CD4-positive, alpha-beta T cell treated with Interleukin-2 at 100 ng/mL for 4 hours (primary cell): ENCODE measurements around the gene ZRANB3.
"Not testable (repeated sequence)": the region's sequence is repeated elsewhere in the genome, so short reads cannot be mapped to it uniquely, and the experiment has no call there.

Source experiments
- DNase-seq: peaks from one replicate; pipeline ENCODE4 v3.0.0-alpha.2; 2020; ENCODE audit warnings: low spot score

Gene ZRANB3

DNA sequence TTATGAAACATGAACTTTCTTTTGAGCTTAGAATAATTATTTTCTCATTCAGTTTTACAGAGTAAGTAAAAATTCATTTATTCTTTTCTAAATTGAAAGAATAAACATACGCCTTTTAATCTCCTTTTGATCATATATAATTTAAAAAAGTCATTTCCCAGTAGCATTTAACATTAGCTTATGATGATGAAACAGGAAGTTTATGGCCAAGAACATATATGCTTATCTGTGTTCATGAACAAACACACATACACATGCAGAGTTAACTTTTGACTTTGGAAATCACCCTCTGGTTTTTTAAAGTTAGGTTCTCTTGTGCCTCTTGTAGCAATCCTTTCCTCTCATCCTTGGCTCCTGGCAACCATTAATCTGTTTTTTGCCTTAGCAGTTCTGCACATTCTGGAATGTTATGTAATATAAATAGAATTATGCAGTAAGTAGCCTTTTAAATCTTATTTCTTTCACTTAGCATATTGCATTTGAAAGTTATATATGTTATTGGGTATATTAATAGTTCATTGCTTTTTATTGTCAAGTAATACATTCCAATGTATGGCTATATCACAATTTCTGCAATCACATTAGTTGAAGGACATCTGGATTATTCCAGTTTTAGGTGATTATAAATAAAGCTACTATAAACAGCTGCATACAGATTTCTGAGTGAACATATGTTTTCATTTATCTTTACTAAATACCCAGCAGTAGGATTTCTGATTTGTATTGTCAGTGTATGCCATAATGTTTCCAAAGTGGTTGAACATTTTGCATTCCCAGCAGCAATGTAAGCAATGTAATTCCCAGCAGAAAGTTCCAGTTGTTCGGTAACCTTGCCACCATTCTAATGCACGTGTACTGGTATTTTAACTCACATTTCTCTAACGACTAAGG lies 210.3 kb downstream of the ZRANB3 start:
- no peak for DNase-seq

GRCh38 chr2:135318808-135319207 lies 212.2 kb downstream of the ZRANB3 start:
- DNase-seq, result no peak

- DNase-seq, result no peak
Observed at GRCh38 chr2:135317375-135317774, 213.6 kb downstream of the ZRANB3 start.

DNA sequence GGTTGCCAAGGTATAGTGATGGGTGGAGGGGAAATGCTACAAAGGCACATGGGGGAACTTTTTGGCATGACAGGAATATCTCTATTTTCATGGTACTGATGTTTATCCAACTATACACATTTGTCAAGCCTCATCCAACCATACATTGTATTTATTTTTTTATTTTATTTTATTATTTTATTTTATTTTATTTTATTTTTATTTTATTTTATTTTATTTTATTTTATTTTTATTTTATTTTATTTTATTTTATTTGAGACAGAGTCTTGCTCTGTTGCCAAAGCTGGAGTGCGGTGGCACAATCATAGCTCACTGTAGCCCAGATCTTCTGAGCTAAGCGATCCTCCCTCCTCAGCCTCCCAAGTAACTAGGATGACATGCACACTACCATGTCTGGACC lies 219.1 kb downstream of the ZRANB3 start:
- DNase-seq, result no peak

DNA sequence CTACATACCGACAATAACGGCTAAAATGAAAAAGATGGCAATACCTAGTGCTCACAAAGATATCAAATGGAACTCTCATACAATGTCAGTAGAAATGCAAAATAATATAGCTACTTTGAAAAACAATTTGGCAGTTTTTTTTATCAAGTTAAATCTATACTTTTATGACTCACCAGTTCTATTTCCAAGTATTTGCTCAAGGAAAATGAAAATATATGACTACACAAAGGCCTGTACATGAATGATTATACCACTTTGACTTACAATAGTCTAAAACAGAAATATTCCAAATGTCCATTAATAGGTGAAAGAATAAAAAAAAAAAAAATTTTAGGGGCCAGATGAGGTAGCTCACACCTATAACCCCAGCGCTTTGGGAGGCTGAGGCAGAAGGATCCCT lies 219.8 kb downstream of the ZRANB3 start:
- no peak for DNase-seq

DNA sequence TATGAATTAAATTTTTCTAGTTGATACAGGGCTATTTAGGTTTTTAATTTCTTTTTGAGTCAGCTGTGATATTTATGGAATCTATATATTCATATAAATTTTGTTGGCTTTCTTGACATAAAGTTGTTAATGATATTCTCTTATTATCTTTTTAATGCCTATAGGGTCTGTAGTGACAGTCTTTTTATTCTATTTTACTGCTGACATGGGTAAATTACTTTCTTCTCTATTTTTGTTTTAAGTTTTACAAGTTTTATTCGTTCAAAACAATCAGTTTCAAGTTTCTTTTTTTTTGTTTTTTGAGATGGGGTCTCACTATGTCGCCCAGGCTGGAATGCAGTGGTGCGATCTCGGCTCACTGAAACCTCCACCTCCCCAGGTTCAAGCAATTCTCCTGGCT lies 226.3 kb downstream of the ZRANB3 start:
- no peak for DNase-seq

GRCh38 chr2:135299658-135300244 lies 231.3 kb downstream of the ZRANB3 start:
- DNase-seq, result no peak

DNA sequence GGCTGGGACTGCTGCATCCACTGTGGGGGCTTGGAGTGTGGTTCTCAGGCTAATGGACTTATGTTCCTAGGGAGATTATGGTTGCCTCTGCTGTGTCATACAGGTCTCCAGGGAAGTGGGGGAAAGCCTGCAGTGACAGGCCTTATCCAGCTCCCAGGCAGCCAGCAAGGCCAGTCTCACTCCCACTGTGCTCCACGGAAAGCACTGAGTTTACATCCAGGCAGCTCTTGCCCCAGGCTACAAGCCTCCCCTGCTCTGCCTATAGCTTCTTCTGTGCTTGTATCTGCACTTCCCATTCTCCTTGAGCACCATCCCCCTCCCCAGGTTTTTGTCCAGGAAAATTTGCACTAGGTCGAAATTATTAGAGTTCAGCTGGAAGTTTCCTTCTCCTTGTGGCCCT lies 231.9 kb downstream of the ZRANB3 start:
- DNase-seq, result no peak

GRCh38 chr2:135287121-135287520 lies 243.9 kb downstream of the ZRANB3 start:
- DNase-seq, result not testable (repeated sequence)

DNA sequence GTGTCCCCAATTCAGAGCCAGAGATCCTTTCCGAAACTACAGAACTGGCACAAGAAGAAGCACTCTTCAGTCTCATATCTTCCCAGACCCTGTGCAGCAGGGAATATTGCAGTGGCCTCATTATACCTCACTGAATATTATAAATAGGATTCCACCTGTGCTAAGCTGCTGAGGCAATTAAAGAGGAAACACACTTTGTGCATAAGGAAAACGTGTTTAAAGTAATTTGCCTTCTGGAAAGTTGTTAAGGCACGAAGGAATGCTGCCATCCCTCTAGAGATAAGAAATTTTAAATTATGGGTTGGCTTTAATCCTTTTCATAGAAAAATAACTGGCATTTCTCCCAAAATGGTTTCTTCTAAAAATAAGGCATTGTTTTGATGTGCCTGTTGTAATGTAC lies 245.6 kb downstream of the ZRANB3 start:
- DNase-seq, result no peak

DNA sequence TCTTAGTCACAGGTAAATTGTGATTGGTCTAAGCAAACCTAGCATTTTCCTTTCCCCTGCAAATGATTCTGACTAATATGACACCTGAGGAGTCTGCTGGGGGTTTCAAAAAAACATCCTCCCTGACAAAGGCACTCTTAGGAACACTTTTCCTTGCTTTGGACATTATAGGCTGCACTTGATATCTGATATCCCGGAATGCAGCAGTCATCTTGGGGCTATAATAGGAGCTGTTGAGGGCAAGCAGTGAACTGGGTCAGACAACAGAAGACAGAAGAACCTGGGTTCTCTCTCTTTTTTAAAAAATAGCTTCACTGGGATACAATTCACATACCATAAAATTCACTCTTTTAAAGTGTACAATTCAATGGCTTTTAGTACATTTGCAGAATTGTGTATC lies 249.6 kb downstream of the ZRANB3 start:
- DNase-seq, result no peak

DNA sequence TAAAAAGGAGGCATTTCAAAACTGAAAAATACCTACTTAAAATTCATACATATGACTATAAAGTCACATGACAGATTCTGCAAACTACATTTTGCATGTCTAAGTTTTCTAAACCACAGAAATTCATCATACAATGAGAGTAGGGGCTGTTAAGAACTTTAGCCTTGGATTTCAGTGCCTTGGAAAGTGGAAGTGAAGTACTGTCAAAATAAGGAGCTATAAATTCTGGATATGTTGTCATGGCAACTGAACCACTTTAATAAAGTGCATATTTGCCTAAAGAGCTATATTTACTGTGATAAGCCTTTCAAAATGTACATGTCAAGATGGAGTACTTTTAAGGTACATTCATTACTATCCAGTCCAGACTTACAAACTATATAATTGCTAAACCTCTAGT lies 251.8 kb downstream of the ZRANB3 start:
- DNase-seq, result no peak

- DNase-seq, result no peak
Observed at GRCh38 chr2:135276525-135276924, 254.5 kb downstream of the ZRANB3 start.

GRCh38 chr2:135271006-135271405 lies 260.0 kb downstream of the ZRANB3 start:
- DNase-seq, result no peak

DNA sequence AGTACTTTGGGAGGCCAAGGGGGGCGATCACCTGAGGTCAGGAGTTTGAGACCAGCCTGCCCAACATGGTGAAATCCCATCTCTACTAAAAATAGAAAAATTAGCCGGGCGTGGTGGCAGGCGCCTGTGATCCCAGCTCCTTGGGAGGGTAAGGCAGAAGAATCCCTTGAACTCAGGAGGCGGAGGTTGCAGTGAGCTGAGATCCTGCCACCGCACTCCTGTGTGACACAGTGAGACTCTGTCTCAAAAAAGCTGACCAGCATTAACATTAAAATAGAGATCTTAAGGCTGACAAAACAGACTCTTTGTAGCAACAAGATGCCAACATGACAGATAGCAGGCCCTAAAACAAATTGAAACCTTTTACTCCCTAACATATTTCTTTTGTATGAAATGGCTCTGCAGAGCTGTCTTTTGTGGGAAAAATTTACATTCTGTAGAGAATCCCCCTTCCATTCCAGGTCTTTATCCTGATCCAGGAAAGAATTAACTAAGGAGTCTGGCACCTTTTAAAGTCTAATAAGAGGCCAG lies 265.0 kb downstream of the ZRANB3 start:
- no peak for DNase-seq

GRCh38 chr2:135259123-135259522 lies 271.9 kb downstream of the ZRANB3 start:
- DNase-seq, result no peak

DNA sequence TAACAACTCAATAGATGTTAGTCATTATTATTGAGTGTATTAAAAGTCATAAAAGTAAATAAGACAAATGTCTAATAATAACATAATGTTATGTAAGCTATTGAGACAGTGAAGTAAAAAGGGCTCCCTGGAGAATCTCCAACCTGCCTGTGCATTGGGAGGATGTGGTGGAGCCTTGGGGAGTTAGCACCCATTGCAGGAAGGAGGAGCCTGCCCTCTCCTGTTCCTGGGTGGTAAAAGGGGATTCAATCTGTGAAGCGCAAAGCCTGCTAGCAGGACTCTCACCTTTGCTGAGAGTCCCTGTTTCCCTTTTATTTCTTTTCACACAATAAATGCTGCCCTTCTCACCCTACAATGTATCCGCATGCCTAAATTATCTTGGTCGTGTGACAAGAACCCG lies 272.8 kb downstream of the ZRANB3 start:
- no peak for DNase-seq

DNA sequence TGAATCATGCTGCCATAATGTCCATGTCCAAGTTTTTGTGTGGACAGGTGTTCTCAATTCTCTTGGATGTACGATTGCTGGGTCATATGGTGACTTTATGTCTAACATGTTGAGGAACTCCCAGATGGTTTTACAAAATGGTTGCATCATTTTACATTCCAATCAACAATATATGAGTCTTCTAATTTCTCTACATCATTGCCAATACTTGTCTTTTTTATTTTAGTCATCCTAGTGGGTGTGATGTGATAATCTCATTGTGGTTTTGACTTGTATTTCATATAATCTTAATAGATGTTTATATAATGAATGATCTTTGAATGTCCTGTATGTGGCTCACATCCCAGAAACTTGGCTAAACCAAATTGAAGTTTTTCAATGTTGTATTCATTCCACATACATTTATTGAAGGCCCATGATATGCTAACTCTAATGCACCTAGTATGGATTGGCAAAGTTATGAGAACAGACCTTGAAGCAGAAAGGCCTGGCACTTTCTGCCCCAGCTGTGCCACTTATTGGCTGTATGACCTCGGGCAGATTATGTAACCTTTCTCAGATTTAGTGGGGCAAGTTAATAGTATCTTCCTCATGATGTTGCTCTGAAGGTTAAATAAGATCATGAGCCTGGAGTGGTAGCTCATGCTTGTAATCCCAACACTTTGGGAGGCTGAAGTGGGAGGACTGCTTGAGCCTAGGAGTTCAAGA lies 273.5 kb downstream of the ZRANB3 start:
- DNase-seq, result no peak

DNA sequence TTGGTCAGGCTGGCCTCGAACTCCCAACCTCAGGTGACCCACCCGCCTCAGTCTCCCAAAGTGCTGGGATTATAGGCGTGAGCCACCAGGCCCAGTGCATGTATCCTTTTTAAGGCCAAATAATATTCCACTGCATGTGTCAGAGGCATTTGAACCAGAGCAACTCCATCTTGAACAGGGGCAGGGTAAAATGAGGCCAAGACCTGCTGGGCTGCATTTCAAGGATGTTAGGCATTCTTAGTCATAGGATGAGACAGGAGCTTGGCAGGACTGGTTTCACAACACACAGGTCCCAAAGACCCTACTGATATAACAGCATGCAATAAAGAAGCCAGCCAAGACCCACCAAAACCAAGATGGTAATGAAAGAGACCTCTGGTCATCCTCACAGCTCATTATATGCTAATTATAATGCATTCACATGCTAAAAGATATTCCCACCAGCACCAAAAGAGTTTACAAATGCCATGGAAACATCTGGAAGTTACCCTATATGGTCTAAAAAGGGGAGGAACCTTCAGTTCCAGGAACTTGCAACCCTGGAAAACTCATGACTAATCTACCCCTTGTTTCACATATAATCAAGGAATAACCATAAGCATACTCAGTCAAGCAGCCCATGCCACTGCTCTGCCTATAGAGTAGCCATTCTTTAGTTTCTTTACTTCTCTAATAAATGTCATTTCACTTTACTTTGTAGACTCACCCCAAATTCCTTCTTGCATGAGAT lies 274.3 kb downstream of the ZRANB3 start:
- no peak for DNase-seq

GRCh38 chr2:135255208-135255607 lies 275.8 kb downstream of the ZRANB3 start:
- DNase-seq, result no peak

DNA sequence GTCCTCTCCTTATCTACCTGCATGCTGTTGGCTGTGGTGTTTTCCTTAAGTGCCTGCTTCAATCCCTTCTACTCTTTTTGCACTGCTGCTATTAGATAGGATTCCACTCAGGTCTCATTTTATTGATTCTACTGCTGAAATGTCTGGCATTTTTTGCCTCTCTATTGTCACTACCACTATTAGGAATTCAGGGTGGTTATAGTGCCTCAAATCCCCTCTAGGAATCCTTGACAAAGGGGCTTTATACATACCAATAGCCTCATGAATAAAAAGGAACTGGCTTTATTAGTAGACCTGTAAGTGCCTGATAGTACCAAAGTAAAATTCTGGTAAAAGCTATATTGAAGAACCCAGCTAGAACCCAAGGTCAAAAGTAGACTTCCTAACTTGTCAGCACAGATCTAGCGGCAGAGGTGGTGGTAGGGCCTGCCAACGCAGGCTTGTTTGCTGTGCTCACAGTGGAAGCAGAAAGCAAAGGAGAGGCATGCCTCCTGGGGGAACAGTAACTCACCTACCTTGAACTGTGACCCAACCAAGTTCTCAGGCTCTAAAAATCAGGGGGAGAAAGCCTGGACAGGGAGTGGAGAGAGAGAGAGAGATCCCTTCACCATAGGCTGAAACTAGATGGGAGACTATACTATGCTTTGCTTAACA lies 278.1 kb downstream of the ZRANB3 start:
- DNase-seq, result no peak

DNA sequence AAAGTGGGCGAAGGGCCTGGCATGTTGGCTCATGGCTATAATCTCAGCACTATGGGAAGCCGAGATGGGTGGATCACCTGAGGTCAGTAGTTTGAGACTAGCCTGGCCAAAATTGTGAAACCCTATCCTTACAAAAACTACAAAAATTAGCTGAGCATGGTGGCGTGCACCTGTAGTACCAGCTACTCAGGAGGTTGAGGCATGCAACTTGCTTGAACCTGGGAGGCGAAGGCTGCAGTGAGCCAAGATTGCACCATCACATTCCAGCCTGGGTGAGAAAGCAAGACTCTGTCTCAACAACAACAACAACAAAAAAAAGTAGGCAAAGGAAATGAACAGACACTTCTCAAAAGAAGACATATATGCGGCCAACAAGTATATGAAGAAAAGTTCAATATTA lies 282.4 kb downstream of the ZRANB3 start:
- DNase-seq, result no peak
